OCI-LY1 (cell line): ENCODE results near the gene FOXE3.

Experiments used
- EZH2 ChIP-seq: fragments of 200-600 bp; sonication (generic), shearing (Covaris generic); IDR thresholded peaks from 2 replicates; pipeline ENCODE4 v1.8.0; 2017; ENCODE audit warnings: borderline replicate concordance, mixed run types, mild to moderate bottlenecking, antibody characterized with exemption, low read length, moderate library complexity, mixed read lengths
- TF ChIP-seq, protein P1 (sequence below): fragments of 200-600 bp; sonication (generic), shearing (Covaris generic); IDR thresholded peaks from 2 replicates; pipeline ENCODE4 v1.5.1; 2017; ENCODE audit warnings: mild to moderate bottlenecking, antibody characterized with exemption, low read length, moderate library complexity, mixed read lengths

- TF ChIP-seq, protein P1, sequence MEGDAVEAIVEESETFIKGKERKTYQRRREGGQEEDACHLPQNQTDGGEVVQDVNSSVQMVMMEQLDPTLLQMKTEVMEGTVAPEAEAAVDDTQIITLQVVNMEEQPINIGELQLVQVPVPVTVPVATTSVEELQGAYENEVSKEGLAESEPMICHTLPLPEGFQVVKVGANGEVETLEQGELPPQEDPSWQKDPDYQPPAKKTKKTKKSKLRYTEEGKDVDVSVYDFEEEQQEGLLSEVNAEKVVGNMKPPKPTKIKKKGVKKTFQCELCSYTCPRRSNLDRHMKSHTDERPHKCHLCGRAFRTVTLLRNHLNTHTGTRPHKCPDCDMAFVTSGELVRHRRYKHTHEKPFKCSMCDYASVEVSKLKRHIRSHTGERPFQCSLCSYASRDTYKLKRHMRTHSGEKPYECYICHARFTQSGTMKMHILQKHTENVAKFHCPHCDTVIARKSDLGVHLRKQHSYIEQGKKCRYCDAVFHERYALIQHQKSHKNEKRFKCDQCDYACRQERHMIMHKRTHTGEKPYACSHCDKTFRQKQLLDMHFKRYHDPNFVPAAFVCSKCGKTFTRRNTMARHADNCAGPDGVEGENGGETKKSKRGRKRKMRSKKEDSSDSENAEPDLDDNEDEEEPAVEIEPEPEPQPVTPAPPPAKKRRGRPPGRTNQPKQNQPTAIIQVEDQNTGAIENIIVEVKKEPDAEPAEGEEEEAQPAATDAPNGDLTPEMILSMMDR = no peak
- no peak for TF ChIP-seq EZH2
Measured at GRCh38 chr1:47456250-47456649, 40.2 kb downstream of the FOXE3 start.
